Neural cell (in vitro differentiated cells): ENCODE data around the gene RHBDF2.

Source experiments
- EP300 ChIP-seq: fragments of 450-650 bp; conservative IDR thresholded peaks from 2 replicates; pipeline ENCODE4 v1.6.1; 2014; ENCODE audit warnings: antibody characterized with exemption, mild to moderate bottlenecking, moderate library complexity; ENCODE audit not compliant: poor library complexity, severe bottlenecking
- POLR2AphosphoS5 ChIP-seq: IDR thresholded peaks from 2 replicates; pipeline ENCODE4 v1.6.1; 2012
- TAF1 ChIP-seq: IDR thresholded peaks from 2 replicates; pipeline ENCODE4 v1.6.1; 2012; ENCODE audit warnings: low read depth
- TF ChIP-seq, protein P1 (sequence below): fragments of 450-650 bp; IDR thresholded peaks from 2 replicates; pipeline ENCODE4 v1.5.1; 2014; ENCODE audit warnings: antibody characterized with exemption, mild to moderate bottlenecking, moderate library complexity; ENCODE audit not compliant: poor library complexity, severe bottlenecking

DNA sequence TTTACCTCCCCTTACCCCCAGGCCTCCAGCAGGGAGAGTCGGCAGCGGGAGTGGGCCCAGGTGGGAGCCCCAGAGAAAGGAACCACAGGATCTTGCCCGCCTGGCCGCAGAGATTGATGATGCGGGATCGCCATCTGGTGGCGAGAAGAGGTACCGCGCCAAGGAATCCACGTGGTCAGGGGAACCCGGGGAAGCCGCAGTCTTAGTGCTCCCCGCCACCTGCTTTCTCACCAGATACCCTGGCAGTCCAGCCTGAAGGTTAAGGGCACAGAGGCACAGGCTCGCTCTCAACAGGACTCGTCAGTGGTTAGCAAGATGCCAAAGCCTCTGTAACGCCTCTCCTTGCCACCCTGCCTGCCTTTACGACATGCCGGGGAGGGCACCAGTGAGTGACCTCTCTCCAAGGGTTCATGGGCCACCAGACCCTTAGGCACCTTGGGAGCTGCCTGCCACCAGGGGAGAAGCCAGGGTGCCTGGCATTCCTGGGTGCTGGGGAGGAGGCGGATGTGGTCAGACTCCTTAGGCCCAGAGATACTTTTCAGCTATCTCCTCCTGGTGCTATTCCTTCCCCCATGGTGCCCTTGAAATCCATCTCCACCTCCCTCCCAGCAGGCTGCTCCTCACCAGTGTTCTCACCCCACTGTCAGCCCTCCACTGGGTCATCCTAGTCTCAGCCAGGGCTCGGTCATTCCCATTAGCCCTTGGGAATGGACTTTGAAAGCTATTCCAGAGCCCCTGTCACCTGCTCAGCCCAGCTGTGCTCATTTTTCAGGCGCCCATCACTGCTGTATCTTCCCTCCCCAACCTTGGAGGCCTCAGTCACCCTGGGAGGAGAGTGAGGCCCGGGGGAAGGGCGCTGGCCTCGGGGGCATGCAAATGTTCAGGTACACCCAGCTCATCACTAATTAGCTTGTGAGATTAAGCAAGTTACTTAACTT is 5.5 kb upstream of the RHBDF2 start:
- TF ChIP-seq, protein P1, sequence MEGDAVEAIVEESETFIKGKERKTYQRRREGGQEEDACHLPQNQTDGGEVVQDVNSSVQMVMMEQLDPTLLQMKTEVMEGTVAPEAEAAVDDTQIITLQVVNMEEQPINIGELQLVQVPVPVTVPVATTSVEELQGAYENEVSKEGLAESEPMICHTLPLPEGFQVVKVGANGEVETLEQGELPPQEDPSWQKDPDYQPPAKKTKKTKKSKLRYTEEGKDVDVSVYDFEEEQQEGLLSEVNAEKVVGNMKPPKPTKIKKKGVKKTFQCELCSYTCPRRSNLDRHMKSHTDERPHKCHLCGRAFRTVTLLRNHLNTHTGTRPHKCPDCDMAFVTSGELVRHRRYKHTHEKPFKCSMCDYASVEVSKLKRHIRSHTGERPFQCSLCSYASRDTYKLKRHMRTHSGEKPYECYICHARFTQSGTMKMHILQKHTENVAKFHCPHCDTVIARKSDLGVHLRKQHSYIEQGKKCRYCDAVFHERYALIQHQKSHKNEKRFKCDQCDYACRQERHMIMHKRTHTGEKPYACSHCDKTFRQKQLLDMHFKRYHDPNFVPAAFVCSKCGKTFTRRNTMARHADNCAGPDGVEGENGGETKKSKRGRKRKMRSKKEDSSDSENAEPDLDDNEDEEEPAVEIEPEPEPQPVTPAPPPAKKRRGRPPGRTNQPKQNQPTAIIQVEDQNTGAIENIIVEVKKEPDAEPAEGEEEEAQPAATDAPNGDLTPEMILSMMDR, result peak; percentile 98
- peak; percentile 36 for TF ChIP-seq EP300
- no peak for TF ChIP-seq TAF1
- TF ChIP-seq POLR2AphosphoS5, result no peak
